ENCODE measurements around the gene PLCD3. TPM values are rescaled to one million over a fixed set of nuclear protein-coding genes. Genes with fewer than 3 reads are reported as not detected.

PLCD3 gene
- total and polyA plus RNA-seq, 2 of the 13 experiments (the other 11 are each of a cell fraction or from before 2014, with no cell fraction given), result 11.3 to 39.1 TPM

GRCh38 chr17:45098081-45098868, 34.0 kb downstream of the PLCD3 start:
- Histone ChIP-seq H3K9me3 (ENCODE audit: low read length) (no peaks in the 10 kb centered on the region), H3K79me2 (ENCODE audit: insufficient read depth, low read length) (no peaks in the 10 kb centered on the region), H2AFZ (ENCODE audit: low read length) (no peak overlapping the region), H3K27me3 (ENCODE audit: control insufficient read depth in 1 of 2, insufficient read depth in 2 of 2, low read length in 2 of 2) (no peaks in the 10 kb centered on the region), H4K20me1 (ENCODE audit: insufficient read depth, low read length) (0 out of 2 replicates have a peak, but pooled peaks cover 3% of the 10 kb centered on the region), H3K36me3 (replicated peaks in 1 of 2; ENCODE audit: control insufficient read depth in 1 of 2, insufficient read depth in 2 of 2, low read length in 2 of 2) (peaks cover 54 to 72% of the 10 kb centered on the region in 2 experiments), H3K4me2 (ENCODE audit: low read depth, low read length) (no peak overlapping the region), H3K9ac (ENCODE audit: insufficient read depth, low read depth, low read length) (no peak overlapping the region), H3K4me3 (replicated peaks in 1 of 3; ENCODE audit: insufficient read depth in 1 of 3, low read depth in 2 of 3, low read length in 3 of 3) (no peak overlapping the region), H3K27ac (ENCODE audit: extremely low read length, insufficient read depth, low read length) (no peak overlapping the region), H3K4me1 (ENCODE audit: insufficient read depth, low read length) (peaks cover 27% of the 10 kb centered on the region)
- ChIA-PET CTCF (ENCODE audit: low intra/inter-chr PET ratio, low total read pairs) (interaction anchor here (1.1 to 1.6 kb wide), 3 partner anchors 35 to 82 kb away, joined by 4 to 7 read pairs (median 5); partner anchors contain the start of gene ACBD4), POLR2A (interaction anchor here (0.9 to 1.4 kb wide), 6 partner anchors 25 to 77 kb away, joined by 3 to 6 read pairs (median 3); partner anchors contain the start of gene NMT1)
- WGBS (ENCODE audit: low lambda C conversion rate), result 88% methylated on average over 13 of the region's 13 CpGs
- ATAC-seq, result no peak
- intact Hi-C loops (cut with micrococcal nuclease; ENCODE audit: unreplicated experiment), result loop anchor here (2.0 to 10.0 kb wide), 2 partner anchors 35 to 193 kb away; partner anchors contain the start of gene PLCD3
- BruUV-seq (replicated peaks), result no TSS peak
- in situ Hi-C loops (cut with HindIII; ENCODE audit: extremely low pct_ligation_motif_present, low pct_unique_long_range_greater_than_20kb), result loop anchor here (5.0 kb wide), 1 partner anchor 34 kb away; the partner anchor contains the start of gene PLCD3
- no peak for FAIRE-seq
- no peak for DNase-seq (ENCODE audit: low spot score)
- no peak for TF ChIP-seq PBX2 (CRISPR knock-in tag; IDR thresholded peaks at IDR 0.05)
- TF ChIP-seq CREBL2 (CRISPR knock-in tag; IDR thresholded peaks at IDR 0.05; ENCODE audit: borderline replicate concordance), result no peak
- TF ChIP-seq MTERF4 (CRISPR knock-in tag; IDR thresholded peaks at IDR 0.05), result no peak
- TF ChIP-seq ZNF24 (IDR thresholded peaks at IDR 0.05), result no peak
- no peak for TF ChIP-seq ZNF597 (CRISPR knock-in tag; IDR thresholded peaks at IDR 0.05)
